NCI-H774 (cell line): ENCODE results near the gene NUP210.
A peak's percentile ranks its signal among the peaks of the same experiment; 100 is the strongest.

Experiments
- DNase-seq: peaks from one replicate; lab custom pipeline; 2025; lab: John Stamatoyannopoulos, UW

The NUP210 gene

GRCh38 chr3:13348661-13349396 is 71.3 kb downstream of the NUP210 start:
- no peak for DNase-seq

GRCh38 chr3:13348100-13348499 is 72.0 kb downstream of the NUP210 start:
- DNase-seq = no peak

GRCh38 chr3:13347390-13347950 is 72.7 kb downstream of the NUP210 start:
- DNase-seq = no peak

- no peak for DNase-seq
Measured at GRCh38 chr3:13346481-13347389, 73.4 kb downstream of the NUP210 start.

- DNase-seq = no peak
Measured at GRCh38 chr3:13345772-13346171, 74.3 kb downstream of the NUP210 start.

DNA sequence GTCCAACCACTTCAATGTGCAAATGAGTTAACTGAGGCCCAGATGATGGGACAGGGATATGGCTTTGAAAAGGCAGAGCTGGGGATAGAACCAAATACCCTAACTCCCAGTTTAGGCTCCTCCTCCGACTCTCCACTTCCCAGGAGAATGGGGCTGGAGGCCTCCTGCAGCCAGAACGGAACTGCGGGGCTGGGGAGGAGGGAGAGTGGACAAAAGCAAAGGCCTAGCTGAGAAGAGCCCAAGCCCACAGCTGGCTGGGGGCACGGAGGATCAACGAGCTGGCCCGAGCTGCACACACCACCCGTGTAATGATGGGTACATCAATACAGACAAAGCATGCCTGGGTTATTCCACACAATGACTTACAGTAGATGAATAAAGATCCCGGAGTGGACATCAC is 74.8 kb downstream of the NUP210 start:
- DNase-seq = no peak

GRCh38 chr3:13344663-13345062 is 75.5 kb downstream of the NUP210 start:
- no peak for DNase-seq

GRCh38 chr3:13343601-13344000 is 76.5 kb downstream of the NUP210 start:
- no peak for DNase-seq

- DNase-seq = no peak
Measured at GRCh38 chr3:13341229-13341905, 78.8 kb downstream of the NUP210 start.

- DNase-seq = no peak
Measured at GRCh38 chr3:13339833-13340232, 80.3 kb downstream of the NUP210 start.

GRCh38 chr3:13338996-13339395 is 81.1 kb downstream of the NUP210 start:
- DNase-seq = no peak

DNA sequence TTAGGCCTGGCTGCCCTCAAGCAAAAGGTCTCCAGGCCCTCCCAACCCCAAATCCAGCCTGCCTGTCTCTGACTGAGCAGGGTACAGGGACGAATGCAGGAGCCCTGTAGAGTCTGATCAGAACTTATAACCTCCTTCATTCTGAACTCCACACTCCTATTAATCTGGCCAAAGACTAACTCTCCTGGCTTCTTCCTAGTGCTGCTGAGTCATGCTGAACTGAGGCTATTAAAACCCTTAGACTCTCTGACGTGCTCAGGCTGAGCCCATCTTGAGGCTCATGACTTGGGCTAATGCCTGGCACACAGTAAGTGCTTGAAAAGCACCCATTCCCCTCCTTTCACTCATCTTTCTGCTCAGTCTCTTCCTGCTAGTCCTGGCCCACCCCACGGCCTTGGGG is 81.9 kb downstream of the NUP210 start:
- no peak for DNase-seq

GRCh38 chr3:13336592-13336991 is 83.5 kb downstream of the NUP210 start:
- no peak for DNase-seq

- DNase-seq = no peak
Measured at GRCh38 chr3:13335503-13335902, 84.6 kb downstream of the NUP210 start.

GRCh38 chr3:13335059-13335458 is 85.1 kb downstream of the NUP210 start:
- no peak for DNase-seq

DNA sequence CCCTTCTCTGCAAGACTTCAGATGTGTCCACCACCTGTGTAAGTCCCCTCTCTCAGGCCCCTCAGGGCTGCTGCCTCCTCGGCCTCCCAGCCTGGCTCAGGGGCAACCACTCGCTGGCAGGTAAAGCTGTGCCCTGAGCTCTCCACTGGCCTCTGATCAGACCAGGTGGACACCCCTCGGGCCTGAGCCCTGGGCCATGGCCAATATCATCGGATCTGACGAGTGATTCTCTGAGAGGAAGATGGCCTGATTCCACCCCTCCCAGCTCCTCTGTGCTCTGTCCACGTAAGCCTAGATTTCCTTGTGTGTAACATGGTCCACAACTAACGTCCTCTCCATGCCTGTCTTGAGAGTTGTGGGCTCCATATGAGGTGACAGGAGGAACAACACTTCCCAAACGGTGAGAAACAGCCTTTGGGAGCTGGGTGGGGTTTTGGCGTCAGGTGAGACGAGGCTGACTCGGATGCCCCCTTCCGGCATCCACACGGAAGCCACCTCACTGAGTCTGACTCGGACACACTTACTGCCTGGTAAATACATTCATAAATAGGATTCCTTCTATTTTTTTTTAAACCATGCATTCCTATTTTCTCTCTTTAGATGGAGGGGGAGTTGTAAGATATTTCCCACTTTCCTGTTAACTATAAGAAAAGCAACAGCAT is 86.8 kb downstream of the NUP210 start:
- no peak for DNase-seq

DNA sequence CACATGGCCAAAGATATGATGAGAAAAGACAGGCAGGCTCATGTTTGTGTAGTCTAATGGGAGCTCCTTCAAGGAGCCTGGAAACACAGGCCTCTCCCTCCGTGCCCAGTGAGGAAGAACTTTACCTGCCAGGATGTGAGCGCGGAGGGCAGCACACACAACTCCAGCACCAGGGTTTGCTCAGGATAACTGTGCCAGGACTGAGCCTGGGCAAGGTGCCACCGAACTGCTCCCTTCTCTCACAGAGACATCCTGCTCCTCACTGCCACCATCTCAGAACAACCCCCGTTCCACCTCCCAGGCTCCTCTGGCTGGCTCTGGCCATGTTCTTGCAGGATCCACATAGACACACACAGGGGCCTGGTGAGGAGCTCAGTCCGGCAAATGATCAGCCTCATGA is 87.4 kb downstream of the NUP210 start:
- DNase-seq = no peak

- peak; percentile 90 for DNase-seq
Measured at GRCh38 chr3:13332158-13332557, 88.0 kb downstream of the NUP210 start.

GRCh38 chr3:13329746-13330145 is 90.4 kb downstream of the NUP210 start:
- no peak for DNase-seq

DNA sequence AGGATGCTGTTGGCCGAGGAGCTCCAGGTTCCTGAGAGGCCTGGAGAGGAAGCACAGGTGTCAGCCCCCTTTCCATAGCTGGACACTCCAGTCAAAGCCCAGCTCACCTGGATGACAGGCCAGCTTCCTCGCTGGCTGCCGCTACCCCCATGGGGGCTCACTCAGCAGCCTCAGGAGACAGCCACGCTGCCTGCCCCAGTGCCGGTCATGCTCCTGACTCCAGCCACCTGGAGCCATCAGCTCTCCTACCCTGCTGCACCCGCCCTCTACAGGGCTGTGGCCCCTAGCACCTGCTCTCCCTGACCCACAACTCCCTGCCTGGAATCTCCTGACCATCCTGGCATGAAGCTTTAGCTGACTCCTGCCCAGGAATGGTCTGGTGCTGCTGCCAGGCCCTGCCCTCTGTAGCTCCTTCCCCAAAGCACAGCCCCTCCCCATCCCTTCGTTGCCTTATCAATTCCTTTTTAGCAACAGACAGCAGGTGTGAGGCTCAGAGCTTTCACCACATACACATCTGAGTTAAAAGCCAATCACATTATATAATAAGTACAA is 94.2 kb downstream of the NUP210 start:
- DNase-seq = peak; percentile 49

GRCh38 chr3:13324835-13325501 is 95.2 kb downstream of the NUP210 start:
- DNase-seq = peak; percentile 14
